Measurements from ENCODE around the gene CNTN1.
"Not testable (repeated sequence)": the region's sequence is repeated elsewhere in the genome, so short reads cannot be mapped to it uniquely, and the experiment has no call there.

CNTN1 gene

DNA sequence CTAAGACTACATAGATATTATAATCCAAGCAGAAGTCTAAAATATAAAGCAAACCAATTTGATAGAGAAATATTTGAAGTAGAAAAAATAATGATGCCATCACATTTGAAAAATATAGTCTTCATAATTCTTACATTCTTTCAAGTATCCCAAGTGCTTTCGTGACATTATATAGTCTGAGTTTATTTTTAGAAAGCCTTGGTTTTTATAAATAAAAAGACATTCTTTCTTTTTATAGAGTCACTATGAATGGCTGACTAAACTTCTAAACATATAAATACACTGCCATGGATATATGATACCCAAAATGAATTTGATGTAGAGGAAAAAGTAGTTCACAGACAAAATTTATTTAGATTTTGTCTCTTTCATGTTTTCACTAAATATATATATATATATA is 360.8 kb downstream of the CNTN1 start:
- no peak for DNase-seq

DNA sequence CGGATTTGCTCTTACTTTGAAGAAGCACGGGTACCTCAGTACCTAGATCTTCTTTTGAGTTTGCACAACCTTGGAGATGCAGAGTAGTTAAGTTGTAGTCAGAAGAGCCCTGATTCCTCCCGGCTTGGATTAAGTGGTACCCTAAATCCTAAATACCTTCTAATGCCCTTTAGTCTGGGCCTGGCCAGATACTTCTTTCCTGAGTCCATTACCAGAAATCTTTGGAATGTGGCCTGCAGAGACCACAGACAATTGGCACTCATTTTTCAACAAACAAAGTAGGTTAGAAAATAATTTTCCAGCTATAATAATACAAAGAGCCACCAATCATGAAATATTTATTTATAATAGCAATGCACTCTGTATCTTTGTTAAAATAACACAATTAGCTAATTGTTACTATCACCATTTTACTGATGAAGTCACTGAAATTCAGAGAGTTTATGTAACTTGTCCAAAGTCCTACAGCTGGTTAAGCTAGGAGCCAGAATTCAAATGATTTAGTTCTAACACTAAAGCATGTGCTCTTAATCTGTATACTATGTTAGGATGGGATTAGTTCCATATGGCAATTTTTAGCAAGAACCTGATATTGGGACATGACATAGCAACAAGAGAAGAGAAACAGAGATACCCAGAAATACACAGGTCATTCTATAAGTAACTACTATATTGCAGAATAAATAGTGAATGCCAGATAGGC is 363.8 kb downstream of the CNTN1 start:
- no peak for DNase-seq

DNA sequence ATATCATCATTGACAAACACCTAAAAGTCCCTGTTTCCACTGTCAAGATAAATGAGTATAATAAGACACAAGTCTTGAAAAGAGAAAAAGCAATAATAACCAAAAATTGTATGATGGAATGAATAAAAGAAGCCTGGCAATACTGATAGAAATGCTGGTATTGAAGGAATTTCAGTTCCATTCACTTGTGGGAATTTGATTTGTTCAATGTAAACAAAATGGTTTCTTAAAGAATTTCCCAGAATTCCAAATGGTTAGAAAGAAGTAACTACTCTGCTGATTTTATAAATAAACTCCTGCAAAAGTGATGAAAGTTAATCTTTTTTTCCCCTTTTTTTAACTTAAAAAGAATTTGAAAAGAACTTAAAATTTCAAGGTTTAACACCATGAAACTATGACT is 366.0 kb downstream of the CNTN1 start:
- no peak for DNase-seq

DNA sequence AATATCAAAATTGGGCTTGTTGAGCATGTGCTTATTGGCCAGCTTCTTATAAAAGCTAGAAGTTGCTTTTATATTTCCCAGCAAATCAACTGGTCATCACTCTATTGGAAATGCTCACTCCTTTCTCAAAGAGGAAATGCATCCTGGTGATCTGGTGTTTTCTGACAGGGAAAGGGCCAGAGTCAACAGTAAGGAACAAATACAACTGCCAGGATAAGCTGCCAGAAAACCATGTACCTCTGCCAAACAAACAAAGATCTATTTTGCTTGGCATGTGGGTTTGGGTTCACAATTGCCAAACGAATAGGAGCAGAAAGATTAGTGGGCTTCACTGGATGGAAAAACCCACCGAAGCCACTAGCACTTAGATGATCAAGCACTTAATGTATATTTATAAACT is 369.0 kb downstream of the CNTN1 start:
- DNase-seq, result no peak

DNA sequence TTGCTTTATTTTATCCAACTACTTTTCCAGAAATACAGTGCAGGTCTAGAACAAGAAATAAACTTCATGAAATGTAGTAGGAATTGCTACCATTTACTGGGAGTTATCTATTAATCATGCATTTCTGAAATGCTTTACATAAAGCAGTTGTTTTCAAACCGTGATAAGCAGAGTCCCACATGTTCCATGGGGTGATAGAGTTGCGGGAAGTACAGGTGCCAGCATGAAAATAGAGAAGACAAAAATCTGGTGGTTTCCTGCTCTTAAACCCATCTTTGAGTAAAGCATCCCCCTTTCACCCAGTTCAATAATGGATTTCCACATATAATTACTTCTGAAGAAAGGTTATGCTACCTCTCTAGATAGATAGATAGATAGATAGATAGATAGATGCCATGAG is 372.2 kb downstream of the CNTN1 start:
- DNase-seq, result no peak

DNA sequence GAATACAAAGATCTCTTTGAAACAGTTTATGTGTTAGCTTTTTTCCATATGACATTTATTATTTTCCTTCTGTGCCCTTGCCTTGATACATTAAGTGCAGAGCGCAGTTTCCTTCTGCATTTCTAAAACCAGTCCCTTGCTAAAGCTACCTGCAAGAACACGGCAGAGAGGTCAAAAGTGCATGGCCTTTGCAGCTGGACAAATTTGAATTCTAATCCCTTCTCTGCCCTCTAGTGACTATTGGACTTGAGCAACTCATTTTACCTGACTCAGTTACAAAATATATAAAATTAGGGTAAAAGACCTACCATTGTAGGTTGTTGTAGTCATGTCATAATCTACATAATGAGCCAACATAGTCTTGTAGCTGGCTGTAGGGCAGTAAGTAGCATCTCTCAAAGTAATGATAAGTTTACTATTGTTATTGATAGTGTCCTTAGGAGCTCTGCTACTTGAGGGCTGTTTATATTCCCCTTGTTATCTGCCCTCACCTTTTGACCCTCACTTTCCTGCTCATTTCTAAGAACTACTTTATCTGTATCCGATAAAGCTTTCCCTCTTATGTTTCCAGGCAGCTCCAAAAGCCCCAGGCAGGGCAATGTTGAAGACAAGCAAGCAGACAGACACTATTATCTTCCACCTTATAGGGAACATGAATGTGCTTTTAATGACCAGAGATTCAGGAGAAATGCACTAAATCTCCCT is 375.9 kb downstream of the CNTN1 start:
- no peak for DNase-seq

DNA sequence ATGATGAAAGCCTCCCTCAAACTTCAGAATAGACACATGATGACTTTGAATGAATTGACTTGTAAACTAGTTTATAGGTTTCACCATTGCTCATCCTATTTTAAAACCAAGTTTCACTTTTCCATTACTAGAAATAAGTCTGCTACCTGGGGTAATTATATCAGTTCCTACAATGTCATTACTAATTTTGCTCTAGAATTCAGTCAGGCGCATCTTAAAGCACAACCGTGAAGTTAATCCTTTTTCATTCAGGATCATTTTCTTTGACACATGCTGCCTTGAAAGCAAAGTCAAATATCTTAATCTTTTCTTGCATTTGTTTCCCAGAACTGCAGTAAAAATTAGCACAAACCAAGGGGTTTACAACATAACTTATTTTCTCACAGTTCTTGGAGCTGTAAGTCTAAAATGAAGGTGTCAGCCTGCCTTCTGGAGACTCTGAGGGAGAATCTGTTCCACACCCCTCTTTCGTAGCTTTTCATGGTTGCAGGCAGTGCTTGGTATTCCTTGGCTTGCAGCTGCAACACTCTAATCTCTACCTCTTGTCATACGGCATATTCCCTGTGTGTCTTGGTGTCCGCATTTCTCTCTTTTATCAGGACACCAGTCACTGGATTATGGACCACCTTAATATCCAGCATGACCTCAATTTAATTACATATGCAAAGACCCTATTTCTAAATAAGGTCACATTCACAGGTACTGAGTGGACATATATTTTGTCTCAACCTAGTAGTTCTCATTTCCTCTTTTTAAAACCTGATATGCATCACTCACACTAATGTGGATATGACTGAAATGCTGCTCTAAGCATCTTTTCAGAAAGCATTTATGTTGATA is 381.6 kb downstream of the CNTN1 start:
- DNase-seq, result no peak

DNA sequence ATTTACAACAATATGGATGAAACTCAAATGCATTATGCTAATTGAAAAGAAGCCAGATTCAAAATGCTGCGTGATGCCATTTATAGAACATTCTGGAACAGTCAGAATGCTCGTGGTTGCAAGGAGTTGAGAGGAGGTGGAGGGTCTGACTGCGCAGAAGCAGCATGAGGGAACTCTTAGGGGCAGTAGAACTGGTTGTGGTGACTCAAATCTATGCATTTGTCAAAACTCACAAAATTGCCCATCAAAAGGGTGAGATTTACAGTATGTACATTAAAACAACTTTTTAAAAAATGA is 382.2 kb downstream of the CNTN1 start:
- no peak for DNase-seq

DNA sequence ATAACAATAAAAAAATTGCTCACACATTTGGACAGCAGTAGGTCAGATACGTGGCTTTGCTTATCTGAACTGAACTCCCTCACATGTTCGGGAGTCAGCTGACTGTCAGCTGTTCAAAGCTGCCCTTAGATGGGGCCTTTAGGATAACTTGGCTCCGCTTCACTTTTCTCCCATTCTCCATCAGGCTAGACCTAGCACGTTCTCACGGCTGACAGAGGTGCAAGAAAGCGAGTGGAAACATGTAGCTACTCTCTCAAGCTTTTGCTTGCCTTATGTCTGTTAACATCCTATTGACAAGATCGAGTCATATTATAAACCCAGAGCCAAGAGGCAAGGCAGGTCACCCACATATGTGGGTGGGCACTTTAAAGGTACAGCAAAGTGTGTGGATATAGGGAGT is 383.9 kb downstream of the CNTN1 start:
- no peak for DNase-seq

DNA sequence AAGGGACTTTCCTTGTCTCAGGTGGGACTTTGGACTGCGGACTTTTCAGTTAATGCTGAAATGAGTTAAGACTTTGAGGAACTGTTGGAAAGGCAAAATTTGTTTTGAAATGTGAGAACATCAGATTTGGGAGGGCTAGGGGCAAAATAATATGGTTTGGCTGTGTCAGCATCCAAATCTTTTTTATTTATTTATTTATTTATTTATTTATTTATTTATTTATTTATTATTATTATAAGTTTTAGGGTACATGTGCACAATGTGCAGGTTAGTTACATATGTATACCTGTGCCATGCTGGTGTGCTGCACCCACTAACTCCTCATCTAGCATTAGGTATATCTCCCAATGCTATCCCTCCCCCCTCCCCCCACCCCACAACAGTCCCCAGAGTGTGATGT is 389.0 kb downstream of the CNTN1 start:
- DNase-seq, result not testable (repeated sequence)

DNA sequence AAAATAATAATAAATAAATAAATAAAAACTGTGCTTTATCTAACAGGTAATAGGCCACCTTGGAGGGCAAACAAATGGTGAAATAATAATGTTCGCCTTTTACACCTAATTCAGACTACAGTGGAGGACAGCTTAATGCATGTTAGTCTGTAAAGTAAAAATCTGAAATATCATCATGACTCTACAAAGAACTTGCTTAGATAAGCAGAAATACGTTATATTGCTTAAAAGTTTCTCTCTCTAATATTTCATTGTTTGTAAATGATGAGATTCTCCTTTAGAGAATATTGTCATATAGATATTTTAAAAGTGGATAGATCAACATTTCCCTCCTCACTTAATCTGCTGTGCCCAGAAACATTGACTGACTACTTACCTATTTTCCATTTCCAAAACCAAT is 397.2 kb downstream of the CNTN1 start:
- no peak for DNase-seq

DNA sequence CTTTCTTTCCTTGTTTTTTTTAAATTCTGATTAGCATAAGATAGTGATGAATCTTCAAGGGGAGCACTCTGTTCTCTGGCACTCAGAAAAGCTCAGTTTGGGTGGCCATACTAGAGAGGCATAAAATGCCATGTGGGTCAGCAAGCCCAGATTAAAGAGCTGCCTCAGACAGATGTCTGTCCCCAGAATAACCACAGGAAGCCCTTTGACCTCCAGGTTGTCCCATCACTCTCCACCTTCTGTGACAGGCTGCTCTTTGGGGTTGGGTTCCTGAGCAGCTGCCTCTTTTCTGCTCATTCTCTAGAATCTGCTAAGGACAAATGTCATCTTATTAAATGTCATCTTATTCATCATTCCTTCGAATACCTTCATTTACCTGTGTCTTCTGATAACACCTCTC is 399.9 kb downstream of the CNTN1 start:
- DNase-seq, result no peak

DNA sequence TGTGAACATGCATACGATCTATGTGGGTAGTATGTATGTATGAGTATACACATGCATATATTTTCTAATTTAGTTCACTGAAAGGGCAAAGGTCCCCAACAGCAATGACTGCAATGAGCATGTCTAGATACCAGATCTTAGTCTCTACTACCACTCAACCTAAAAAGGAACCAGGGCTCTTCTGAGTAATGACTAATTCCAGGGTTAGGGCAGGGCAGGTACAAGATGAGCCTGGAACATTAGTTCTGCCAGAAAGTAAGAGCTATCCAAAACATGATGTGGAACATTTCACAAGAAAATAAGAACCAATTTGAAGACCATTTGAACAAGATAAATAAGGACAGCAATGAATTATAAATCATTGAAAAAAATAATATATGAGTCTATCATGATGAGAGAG is 404.6 kb downstream of the CNTN1 start:
- no peak for DNase-seq

DNA sequence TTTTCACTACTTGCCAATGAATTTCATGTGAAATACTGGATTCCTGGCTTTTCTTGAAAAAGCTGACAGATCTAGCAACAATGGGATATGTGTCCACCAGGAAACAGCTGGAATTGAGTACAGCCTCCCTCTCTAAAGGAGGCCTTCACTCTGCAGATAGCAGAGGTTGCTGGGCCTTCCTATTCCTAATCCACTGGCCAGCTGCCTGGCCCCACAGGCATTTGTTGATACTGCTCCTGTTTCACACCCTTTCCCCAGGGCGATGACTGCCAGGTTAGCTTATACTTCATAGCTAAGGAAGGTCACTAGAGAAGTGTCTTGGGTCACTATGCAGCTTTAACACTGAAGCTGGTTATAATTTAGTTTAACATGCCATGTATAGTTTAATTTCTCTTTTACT is 408.3 kb downstream of the CNTN1 start:
- DNase-seq, result no peak

DNA sequence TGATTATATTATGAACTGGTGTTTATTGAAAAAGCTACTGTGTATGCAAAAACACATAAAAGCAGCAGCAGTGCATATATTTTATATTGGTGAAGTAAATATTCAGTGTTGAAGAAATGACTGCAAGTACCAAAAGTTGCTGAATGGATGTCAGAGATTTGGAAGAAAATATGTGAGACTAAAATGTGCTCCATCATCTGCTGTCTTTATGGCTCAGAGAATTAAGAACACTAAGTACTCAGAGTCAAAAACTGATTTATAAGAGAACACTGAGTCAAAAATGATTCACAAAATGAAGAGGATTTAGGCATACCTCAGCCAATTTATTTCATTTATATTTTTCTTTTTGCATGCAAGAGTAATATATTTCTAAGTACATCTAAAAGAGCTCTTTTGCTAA is 409.6 kb downstream of the CNTN1 start:
- no peak for DNase-seq

DNA sequence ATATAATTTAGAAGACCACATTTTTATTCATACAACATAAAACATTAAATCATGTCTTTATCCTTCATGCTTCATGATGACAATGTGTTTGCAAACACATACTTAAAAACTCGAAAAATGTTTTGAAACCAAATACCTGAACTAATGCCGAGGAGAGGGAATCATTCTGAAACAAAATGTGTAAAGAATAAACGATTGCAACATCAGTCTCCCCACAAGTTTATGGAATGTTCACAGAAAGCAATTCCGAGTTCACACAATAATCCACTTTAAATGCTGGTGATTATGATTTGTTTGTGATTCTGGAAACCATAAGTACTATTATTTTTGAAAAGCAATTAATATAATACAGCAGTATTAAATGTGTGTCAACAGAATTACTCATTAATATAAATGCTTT is 411.4 kb downstream of the CNTN1 start:
- DNase-seq, result no peak

DNA sequence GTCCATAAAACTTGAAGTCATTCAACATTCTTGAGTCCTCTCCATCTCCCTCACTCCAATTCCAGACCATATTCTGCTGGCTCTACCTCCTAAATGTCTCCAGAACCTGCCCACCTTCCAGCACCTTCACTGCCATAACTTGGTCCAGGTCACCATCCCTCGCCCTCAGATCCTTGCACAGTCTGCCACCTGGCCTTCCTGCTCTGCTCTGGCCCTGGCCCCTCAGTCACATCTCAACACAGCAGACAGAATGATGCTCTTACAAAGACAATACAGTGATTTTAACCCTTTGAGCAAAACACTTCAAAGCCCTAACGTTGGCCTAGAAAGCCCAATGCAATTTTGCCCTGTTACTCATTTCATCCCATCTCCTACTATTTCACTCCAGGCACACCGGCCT is 414.1 kb downstream of the CNTN1 start:
- DNase-seq, result no peak

DNA sequence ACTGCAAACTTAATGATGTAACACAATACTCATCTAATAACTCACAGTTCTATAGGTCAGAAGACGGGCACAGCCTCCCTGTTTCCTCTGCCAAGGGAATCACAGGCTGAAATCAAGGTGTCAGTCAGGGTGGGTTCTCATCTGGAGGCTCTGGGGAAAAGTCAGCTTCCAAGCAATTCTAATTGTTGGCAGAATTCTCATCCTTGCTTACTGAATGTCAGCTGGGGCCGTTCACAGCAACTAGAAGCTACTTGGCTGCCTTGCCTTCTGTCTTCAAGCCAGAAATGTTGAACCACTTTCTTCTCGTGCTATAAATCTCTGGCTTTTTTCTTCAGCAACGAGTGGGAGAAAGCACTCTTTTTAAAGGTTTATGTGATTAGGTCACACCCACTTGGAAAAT is 415.8 kb downstream of the CNTN1 start:
- no peak for DNase-seq

DNA sequence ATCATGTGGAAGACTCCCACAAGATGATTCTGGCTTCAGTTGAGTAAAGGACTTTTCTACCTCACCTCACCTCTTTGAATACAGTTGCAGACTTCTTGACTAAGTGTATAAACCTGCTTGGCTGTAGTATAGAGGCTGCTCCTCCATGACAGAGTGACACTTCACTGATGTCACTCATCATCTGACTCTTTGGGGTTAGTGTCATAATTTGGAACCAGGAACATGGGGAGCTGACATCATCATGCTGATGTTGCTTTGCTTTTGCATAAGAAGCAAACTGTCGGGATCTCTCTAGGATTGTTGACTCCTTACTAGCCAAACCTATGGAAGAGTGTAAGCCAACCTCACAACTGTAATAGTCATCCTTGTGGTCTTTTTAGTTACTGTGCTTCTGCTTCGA is 420.7 kb downstream of the CNTN1 start:
- no peak for DNase-seq

DNA sequence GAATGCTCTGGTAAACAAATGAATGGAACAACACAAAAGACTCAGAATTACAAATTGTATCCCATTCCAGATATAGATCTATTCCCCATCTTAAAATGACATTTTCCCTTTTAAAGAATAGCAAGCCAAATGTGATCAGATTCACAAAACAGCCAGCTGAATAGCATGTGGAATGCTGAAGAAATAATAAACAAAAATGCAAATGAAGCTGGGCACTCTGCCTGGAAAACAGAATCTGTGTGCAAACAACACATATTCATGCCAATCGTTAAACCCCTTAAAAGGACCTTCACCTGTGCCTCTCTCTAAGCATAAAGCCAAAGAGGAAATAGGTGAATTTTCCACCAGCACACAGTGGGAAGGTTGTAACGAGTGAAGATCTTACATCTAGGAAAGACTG is 428.0 kb downstream of the CNTN1 start:
- DNase-seq, result no peak

DNA sequence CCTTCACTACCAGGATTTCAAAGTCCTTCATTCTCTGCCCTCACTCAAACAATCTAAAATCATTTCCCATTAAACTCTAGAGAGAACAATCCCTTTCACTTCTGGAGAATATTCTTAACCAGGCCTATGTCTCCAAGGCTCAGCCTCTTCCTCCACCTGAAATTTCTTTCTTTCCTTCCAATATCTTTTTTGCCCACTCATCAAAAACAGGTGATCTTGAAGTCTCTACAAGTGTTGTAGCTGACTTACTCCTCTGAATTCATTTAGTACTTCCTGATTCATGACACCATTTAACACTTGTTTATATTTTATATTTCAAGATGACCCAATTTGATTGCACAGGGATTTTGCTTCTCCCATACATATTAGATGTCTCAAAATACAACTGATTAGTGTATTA is 429.1 kb downstream of the CNTN1 start:
- no peak for DNase-seq

Data from hematopoietic multipotent progenitor cell treated with erythropoietin and hydrocortisone succinate and interleukin-3 and kit ligand, for 8 days (in vitro differentiated cells).